ENCODE data around the gene RBP4. TPM values are rescaled to one million over a fixed set of nuclear protein-coding genes. Genes with fewer than 3 reads are reported as not detected.

RBP4 gene
- polyA plus RNA-seq, 4 donors = 1.6 to 111 (median 14.0) TPM

Other genes with a start within 250 kb of the RBP4 start
- gene MYOF, start 118.9 kb downstream of the RBP4 start, polyA plus RNA-seq = 10 to 100 TPM in 2 of 4 donors, 1 to 10 TPM in 2; 1.6 to 20.6 (median 9.4) TPM
- gene CEP55, start 104.6 kb downstream of the RBP4 start, polyA plus RNA-seq = 10 to 100 TPM in 1 of 4 donors, 1 to 10 TPM in 2, under 1 TPM in 1; 0.27 to 21.7 (median 3.2) TPM
- 1 to 10 TPM in 1 of 4 donors, under 1 TPM in 2, not detected in 1; 0.45 to 1.3 (median 0.99) TPM for gene FFAR4, start 34.6 kb downstream of the RBP4 start, polyA plus RNA-seq
- gene PDE6C, start 11.3 kb upstream of the RBP4 start, polyA plus RNA-seq = under 1 TPM in 1 of 4 donors, not detected in 3; 0.28 TPM
- 10 to 100 TPM in 1 of 4 donors, 1 to 10 TPM in 3; 5.1 to 24.3 (median 7.0) TPM for gene FRA10AC1, start 101.4 kb upstream of the RBP4 start, polyA plus RNA-seq
- 1 to 10 TPM in 1 of 4 donors, under 1 TPM in 1, not detected in 2; 0.24 to 2.3 TPM for gene LGI1, start 156.7 kb upstream of the RBP4 start, polyA plus RNA-seq